ENCODE results near the gene HNRNPL. TPM values are rescaled to one million over a fixed set of nuclear protein-coding genes. Genes with fewer than 3 reads are reported as not detected.

The HNRNPL gene
- total and polyA plus RNA-seq, 9 of the 15 experiments (the other 6 are each of a cell fraction or from before 2014, with no cell fraction given) = 39.5 to 610 (median 299) TPM

- Histone ChIP-seq H3K4me1 (replicated peaks in 1 of 2; ENCODE audit: control insufficient read depth in 2 of 2, insufficient read depth in 2 of 2, low read length in 2 of 2) (peaks cover 0 to 14% of the 10 kb centered on the region in 2 experiments; a peak in 4 of 5 replicates), H3K27ac (ENCODE audit: extremely low read depth, low read depth, low read length) (no peak overlapping the region; the same call in 2 of the 3 replicates), H3K4me2 (ENCODE audit: insufficient read depth, low read length) (no peak overlapping the region), H3K9ac (ENCODE audit: insufficient read depth in 1 of 2, low read depth in 2 of 2, low read length in 2 of 2) (peak overlapping the region in 1 of 2 experiments; percentile 37; a peak in 1 of 4 replicates), H3K27me3 (ENCODE audit: control insufficient read depth in 2 of 2, insufficient read depth in 2 of 2, low read length in 2 of 2) (no peaks in the 10 kb centered on the region), H3K9me1 (ENCODE audit: control insufficient read depth, insufficient read depth, low read length) (no peaks in the 10 kb centered on the region), H3K9me3 (replicated peaks; ENCODE audit: control insufficient read depth, insufficient read depth, low read depth, low read length) (no peaks in the 10 kb centered on the region), H3K4me3 (no peak overlapping the region), H3K79me2 (ENCODE audit: control insufficient read depth, insufficient read depth, low read length) (peaks cover 25% of the 10 kb centered on the region), H2AFZ (ENCODE audit: low read depth, low read length) (no peak overlapping the region), H4K20me1 (replicated peaks; ENCODE audit: control insufficient read depth, insufficient read depth, low read length) (peaks cover 20% of the 10 kb centered on the region), H3K36me3 (ENCODE audit: control insufficient read depth, insufficient read depth, low read length) (peaks cover 80% of the 10 kb centered on the region)
- 87% methylated on average over 14 of the region's 19 CpGs for WGBS (ENCODE audit: insufficient coverage, low coverage, missing lambda C conversion rate)
- in situ Hi-C loops (cut with MboI) (no loop called here), intact Hi-C loops (cut with micrococcal nuclease) (no loop called here)
- ATAC-seq (peak; percentile 5; the same call in 2 of the 3 replicates), FAIRE-seq (peak; percentile 77), DNase-seq (ENCODE audit: extremely low read depth in 1 of 4, low spot score in 3 of 4) (peak in 1 of 4 experiments; percentile 10)
- BruUV-seq (replicated peaks) = no TSS peak
- POLR2A ChIA-PET = interaction anchor here (0.8 to 4.7 kb wide), 6 partner anchors 11 to 149 kb away, joined by 3 to 58 read pairs (median 3); partner anchors contain the start of gene HNRNPL
- CTCF ChIA-PET (ENCODE audit: low intra/inter-chr PET ratio) = no interaction called here
- TF ChIP-seq MTF1 (CRISPR knock-in tag; IDR thresholded peaks at IDR 0.05; ENCODE audit: borderline replicate concordance) (no peak), SUPT5H (IDR thresholded peaks at IDR 0.05) (peak; percentile 61; the same call in 1 of the 2 replicates), RBM22 (IDR thresholded peaks at IDR 0.05; ENCODE audit: low read depth, low read length, poor library complexity, severe bottlenecking) (peak; percentile 50), POLR2B (IDR thresholded peaks at IDR 0.05; ENCODE audit: low read depth, partially characterized antibody) (peak; percentile 52), RBFOX2 (IDR thresholded peaks at IDR 0.05; ENCODE audit: low read depth, low read length) (peak; percentile 66), TAF15 (IDR thresholded peaks at IDR 0.05; ENCODE audit: low read depth, low read length) (no peak), POLR2G (IDR thresholded peaks at IDR 0.05; ENCODE audit: low read depth, low read length) (peak; percentile 64), POLR2A (conservative IDR thresholded peaks at IDR 0.05) (peak; percentile 63; the same call in 1 of the 2 replicates), SFPQ (IDR thresholded peaks at IDR 0.05; ENCODE audit: low read depth, low read length) (no peak), THRB (CRISPR knock-in tag; conservative IDR thresholded peaks at IDR 0.05) (peak; percentile 46; the same call in 1 of the 2 replicates), HBP1 (CRISPR knock-in tag; IDR thresholded peaks at IDR 0.05) (peak; percentile 42; the same call in 1 of the 2 replicates), IRF2 (CRISPR knock-in tag; IDR thresholded peaks at IDR 0.05) (no peak), FOXP4 (CRISPR knock-in tag; IDR thresholded peaks at IDR 0.05; ENCODE audit: borderline replicate concordance) (no peak), PTRF (tag; IDR thresholded peaks at IDR 0.05) (no peak)
Measured at GRCh38 chr19:38838208-38838985, 11.4 kb downstream of the HNRNPL start.
